B cell (primary cell): ENCODE measurements around the gene PSMB5. TPM values are rescaled to one million over a fixed set of nuclear protein-coding genes. Genes with fewer than 3 reads are reported as not detected.

ENCODE experiments used
- ATAC-seq: fragments of 200-7000 bp; cut with Tn5 transposase; one replicate; pipeline ENCODE4 v1.10.0; 2021; ENCODE audit warnings: low read depth, mild to moderate bottlenecking, moderate number of reproducible peaks, moderate library complexity
- CTCF ChIA-PET: fragments of 350-600 bp; sonication (Branson Sonifier 250); formaldehyde crosslinking; loops from one replicate; lab custom pipeline; 2021; ENCODE audit warnings: antibody characterized with exemption, inconsistent platforms; lab: Charles Lee
- POLR2A ChIA-PET: fragments of 350-600 bp; sonication (Branson Sonifier 250); formaldehyde crosslinking; loops from one replicate; lab custom pipeline; 2021; ENCODE audit warnings: antibody characterized with exemption; lab: Charles Lee
- DNase-seq: peaks from one replicate; pipeline ENCODE4 v3.0.0; 2013
- H2AFZ ChIP-seq: 2 replicates; pipeline ENCODE4 v1.6.1; 2012; ENCODE audit warnings: mild to moderate bottlenecking, low read depth, low read length; ENCODE audit not compliant: insufficient read depth, poor library complexity, severe bottlenecking
- H3K27ac ChIP-seq, 2 donors: 1 replicate in 1 of 2; 2 replicates in 1 of 2; pipeline ENCODE4 v1.5.1; 2012 to 2013; ENCODE audit warnings: low read length in 2 of 2, mild to moderate bottlenecking in 2 of 2, moderate library complexity in 1 of 2
- H3K27me3 ChIP-seq, 4 experiments: fragments of 200-600 bp in 1 of 4; sonication (generic) in 1 of 4; replicated peaks in 1 of 4; 1 replicate in 2 of 4; 2 replicates in 2 of 4; pipeline versions ENCODE4 v1.6.1 to v1.7.0; 2013 to 2016; ENCODE audit warnings: low read length in 3 of 4, mild to moderate bottlenecking in 2 of 4, mixed read lengths in 1 of 4, moderate library complexity in 1 of 4; ENCODE audit not compliant: insufficient read depth in 4 of 4, control insufficient read depth in 3 of 4; ENCODE audit errors: control extremely low read depth in 1 of 4
- H3K36me3 ChIP-seq, 2 experiments: replicated peaks in 1 of 2; 1 replicate in 1 of 2; 2 replicates in 1 of 2; pipeline versions ENCODE4 v1.6.1 to v1.7.1; 2013; ENCODE audit warnings: low read length in 1 of 2; ENCODE audit not compliant: insufficient read depth in 2 of 2, control insufficient read depth in 1 of 2; ENCODE audit errors: control extremely low read depth in 1 of 2, extremely low read depth in 1 of 2
- H3K4me1 ChIP-seq, 2 donors: fragments of 200-600 bp in 1 of 2; sonication (generic) in 1 of 2; 1 replicate in 1 of 2; 2 replicates in 1 of 2; pipeline versions ENCODE4 v1.5.1 to v1.6.1; 2013 to 2017; ENCODE audit warnings: low read length in 2 of 2; ENCODE audit not compliant: control insufficient read depth in 2 of 2, insufficient read depth in 2 of 2
- H3K4me2 ChIP-seq: replicated peaks from 2 replicates; pipeline ENCODE3; 2012; ENCODE audit warnings: mild to moderate bottlenecking, low read depth, low read length; ENCODE audit not compliant: poor library complexity, severe bottlenecking
- H3K4me3 ChIP-seq, 5 experiments: fragments of 200-600 bp in 1 of 5; sonication (generic) in 1 of 5; 1 replicate in 3 of 5; 2 replicates in 2 of 5; pipeline versions ENCODE4 v1.5.1 to v1.7.0; 2011 to 2016; ENCODE audit warnings: low read length in 4 of 5, mild to moderate bottlenecking in 4 of 5, low read depth in 2 of 5, control low read depth in 1 of 5, moderate library complexity in 1 of 5; ENCODE audit not compliant: insufficient read depth in 1 of 5; ENCODE audit errors: control extremely low read depth in 1 of 5, extremely low read depth in 1 of 5
- H3K79me2 ChIP-seq: fragments of 200-600 bp; sonication (generic); one replicate; pipeline ENCODE4 v1.6.0; 2016; ENCODE audit warnings: low read length; ENCODE audit not compliant: control insufficient read depth, insufficient read depth
- H3K9ac ChIP-seq: fragments of 200-600 bp; sonication (generic); 2 replicates; pipeline ENCODE4 v1.6.1; 2017; ENCODE audit warnings: mild to moderate bottlenecking, low read length, moderate library complexity
- H3K9me3 ChIP-seq, 3 donors: one replicate each; pipeline versions ENCODE4 v1.6.1 to v1.7.1; 2013; ENCODE audit warnings: low read length in 2 of 3; ENCODE audit not compliant: control insufficient read depth in 2 of 3, insufficient read depth in 1 of 3; ENCODE audit errors: control extremely low read depth in 1 of 3
- H4K20me1 ChIP-seq: 2 replicates; pipeline ENCODE4 v1.6.0; 2012; ENCODE audit warnings: mild to moderate bottlenecking, low read length; ENCODE audit not compliant: insufficient read depth, control insufficient read depth, poor library complexity, severe bottlenecking
- H3K27ac Mint-ChIP-seq: one replicate; pipeline ENCODE4 v1.8.0; 2021; ENCODE audit warnings: mixed read lengths
- H3K27me3 Mint-ChIP-seq: one replicate; pipeline ENCODE4 v1.8.0; 2021; ENCODE audit warnings: mixed read lengths
- H3K4me1 Mint-ChIP-seq: one replicate; pipeline ENCODE4 v1.8.0; 2021; ENCODE audit warnings: mixed read lengths
- H3K4me3 Mint-ChIP-seq: one replicate; pipeline ENCODE4 v1.8.0; 2021; ENCODE audit warnings: mixed read lengths
- H3K9me3 Mint-ChIP-seq: one replicate; pipeline ENCODE4 v1.8.0; 2022; ENCODE audit warnings: mixed read lengths; ENCODE audit not compliant: insufficient read depth
- EZH2 ChIP-seq: IDR thresholded peaks from 2 replicates; pipeline ENCODE4 v1.6.1; 2012; ENCODE audit warnings: borderline replicate concordance, low read depth, mild to moderate bottlenecking, moderate library complexity, low read length; ENCODE audit not compliant: insufficient read depth, poor library complexity, severe bottlenecking
- WGBS: methylation state at CpG from one replicate; pipeline ENCODE4 v1.1.5; 2013; ENCODE audit warnings: missing lambda C conversion rate; ENCODE audit not compliant: insufficient coverage; 5-methylcytosine and 5-hydroxymethylcytosine counted together
- intact Hi-C: fragments of 100-400 bp; cut with micrococcal nuclease; formaldehyde crosslinking; loops from one replicate; pipeline ENCODE4 v1.10.0; 2022
- polyA plus RNA-seq: library from polyadenylated mRNA; depleted of rRNA; stranded (reverse); fragments of >200 nt; gene quantifications from 2 replicates; pipeline ENCODE4 v1.2.3, GENCODE V29; 2012
- total RNA-seq, 2 donors: library from RNA; stranded (reverse); fragments of 120-200 nt in 1 of 2; gene quantifications; 1 replicate in 1 of 2; 2 replicates in 1 of 2; pipeline versions ENCODE4 v1.2.3 to v1.2.4, GENCODE V29; 2013 to 2022
- TF ChIP-seq, protein P1 (sequence below): fragments of 200-600 bp; IDR thresholded peaks from one replicate; pipeline ENCODE4 v1.8.0; 2022; ENCODE audit warnings: antibody characterized with exemption, mild to moderate bottlenecking

The PSMB5 gene
- total and polyA plus RNA-seq, 2 donors (not counting 1 experiment from before 2014, with no cell fraction given): 16.5 to 29.0 TPM

DNA sequence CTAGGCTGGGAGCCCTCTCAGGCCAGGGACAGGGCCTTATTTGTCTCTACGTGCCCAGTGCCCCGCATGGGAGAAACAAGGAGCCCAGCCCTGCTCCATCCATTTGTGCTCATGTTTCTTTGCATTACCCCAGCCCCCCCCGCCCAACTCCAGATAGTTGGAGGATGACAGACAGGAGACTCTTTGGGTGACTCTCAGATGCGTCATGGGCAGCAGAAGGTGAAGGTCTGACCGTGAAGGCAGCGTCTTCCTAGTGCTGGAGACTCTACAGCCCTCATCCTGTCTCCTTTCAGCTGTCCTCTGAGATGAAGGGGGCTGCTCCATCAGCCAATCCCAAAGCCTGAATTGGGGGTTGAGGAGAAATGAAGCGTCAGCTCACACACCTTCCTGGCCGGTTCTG lies 7.0 kb upstream of the PSMB5 start:
- intact Hi-C loops: no loop called here
- H3K27ac ChIP-seq: no peak overlapping the region
- ChIA-PET POLR2A (no interaction called here), CTCF (interaction anchor here (0.7 kb wide), 1 partner anchor 47 kb away, joined by 3 read pairs; no protein-coding TSS in a partner anchor)
- DNase-seq (no peak), ATAC-seq (no peak)
- H3K9ac ChIP-seq: no peak overlapping the region
- no peak overlapping the region for H3K4me3 ChIP-seq
- no peak overlapping the region for H3K4me2 ChIP-seq
- no peaks in the 10 kb centered on the region for H3K27me3 Mint-ChIP-seq
- H3K27me3 ChIP-seq: peaks cover 0 to 4% (median 0%) of the 10 kb centered on the region in 4 experiments
- H3K4me3 Mint-ChIP-seq: no peak overlapping the region
- H2AFZ ChIP-seq: no peak overlapping the region
- TF ChIP-seq, protein P1, sequence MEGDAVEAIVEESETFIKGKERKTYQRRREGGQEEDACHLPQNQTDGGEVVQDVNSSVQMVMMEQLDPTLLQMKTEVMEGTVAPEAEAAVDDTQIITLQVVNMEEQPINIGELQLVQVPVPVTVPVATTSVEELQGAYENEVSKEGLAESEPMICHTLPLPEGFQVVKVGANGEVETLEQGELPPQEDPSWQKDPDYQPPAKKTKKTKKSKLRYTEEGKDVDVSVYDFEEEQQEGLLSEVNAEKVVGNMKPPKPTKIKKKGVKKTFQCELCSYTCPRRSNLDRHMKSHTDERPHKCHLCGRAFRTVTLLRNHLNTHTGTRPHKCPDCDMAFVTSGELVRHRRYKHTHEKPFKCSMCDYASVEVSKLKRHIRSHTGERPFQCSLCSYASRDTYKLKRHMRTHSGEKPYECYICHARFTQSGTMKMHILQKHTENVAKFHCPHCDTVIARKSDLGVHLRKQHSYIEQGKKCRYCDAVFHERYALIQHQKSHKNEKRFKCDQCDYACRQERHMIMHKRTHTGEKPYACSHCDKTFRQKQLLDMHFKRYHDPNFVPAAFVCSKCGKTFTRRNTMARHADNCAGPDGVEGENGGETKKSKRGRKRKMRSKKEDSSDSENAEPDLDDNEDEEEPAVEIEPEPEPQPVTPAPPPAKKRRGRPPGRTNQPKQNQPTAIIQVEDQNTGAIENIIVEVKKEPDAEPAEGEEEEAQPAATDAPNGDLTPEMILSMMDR: no peak
- H3K36me3 ChIP-seq: no peaks in the 10 kb centered on the region
- H4K20me1 ChIP-seq: no peaks in the 10 kb centered on the region
- 96% methylated on average over 4 of the region's 8 CpGs for WGBS
- no peaks in the 10 kb centered on the region for H3K9me3 Mint-ChIP-seq
- no peaks in the 10 kb centered on the region for H3K79me2 ChIP-seq
- no peaks in the 10 kb centered on the region for H3K4me1 ChIP-seq
- no peak overlapping the region for H3K27ac Mint-ChIP-seq
- no peaks in the 10 kb centered on the region for H3K4me1 Mint-ChIP-seq
- H3K9me3 ChIP-seq: no peaks in the 10 kb centered on the region

- WGBS: 90% methylated on average over 3 of the region's 4 CpGs
- no peak overlapping the region for H3K27ac ChIP-seq
- no peak overlapping the region for H2AFZ ChIP-seq
- H3K9ac ChIP-seq: no peak overlapping the region
- no peaks in the 10 kb centered on the region for H3K9me3 Mint-ChIP-seq
- peaks cover 0 to 4% (median 0%) of the 10 kb centered on the region in 4 experiments for H3K27me3 ChIP-seq
- H3K27ac Mint-ChIP-seq: no peak overlapping the region
- intact Hi-C loops: no loop called here
- ATAC-seq: no peak
- H3K4me3 ChIP-seq: no peak overlapping the region
- no peak for DNase-seq
- peaks cover 8% of the 10 kb centered on the region for H3K4me1 Mint-ChIP-seq
- no peaks in the 10 kb centered on the region for H3K79me2 ChIP-seq
- H4K20me1 ChIP-seq: no peaks in the 10 kb centered on the region
- CTCF ChIA-PET: interaction anchor here (0.5 to 1.9 kb wide), 8 partner anchors 9 to 458 kb away, joined by 3 to 8 read pairs (median 4); no protein-coding TSS in a partner anchor
- POLR2A ChIA-PET: interaction anchor here (0.7 kb wide), 2 partner anchors 33 to 80 kb away, joined by 3 to 6 read pairs; no protein-coding TSS in a partner anchor
- H3K4me2 ChIP-seq: no peak overlapping the region
- no peak overlapping the region for H3K4me3 Mint-ChIP-seq
- H3K27me3 Mint-ChIP-seq: no peaks in the 10 kb centered on the region
- TF ChIP-seq EZH2: no peak
- TF ChIP-seq, protein P1: no peak
- peaks cover 6% of the 10 kb centered on the region in 2 donors for H3K4me1 ChIP-seq
- H3K9me3 ChIP-seq: no peaks in the 10 kb centered on the region
- H3K36me3 ChIP-seq: no peaks in the 10 kb centered on the region
Measured at GRCh38 chr14:23040100-23040499, 5.4 kb upstream of the PSMB5 start.
